ENCODE results near the gene NME5. TPM values are rescaled to one million over a fixed set of nuclear protein-coding genes. Genes with fewer than 3 reads are reported as not detected.

The NME5 gene
- total RNA-seq, 1 donor from 2014 or later: 0.60 TPM

DNA sequence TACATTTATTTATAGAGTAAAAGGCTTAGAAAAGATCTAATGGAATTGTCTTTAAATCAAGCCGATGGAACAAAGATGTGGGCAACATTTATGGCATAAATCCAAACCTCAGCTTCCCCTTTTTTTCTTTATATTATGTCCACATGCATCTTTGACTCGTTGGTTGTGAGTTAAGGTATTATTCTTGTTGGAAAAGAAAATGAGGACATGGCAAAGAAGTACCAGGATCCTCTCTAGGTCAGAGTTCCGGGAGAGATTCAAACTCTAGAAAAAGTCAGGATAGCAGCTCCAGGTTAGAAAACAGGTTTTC lies 508 bp upstream of the NME5 start:
- no peak for DNase-seq (ENCODE audit: low read depth in 2 of 2)

DNA sequence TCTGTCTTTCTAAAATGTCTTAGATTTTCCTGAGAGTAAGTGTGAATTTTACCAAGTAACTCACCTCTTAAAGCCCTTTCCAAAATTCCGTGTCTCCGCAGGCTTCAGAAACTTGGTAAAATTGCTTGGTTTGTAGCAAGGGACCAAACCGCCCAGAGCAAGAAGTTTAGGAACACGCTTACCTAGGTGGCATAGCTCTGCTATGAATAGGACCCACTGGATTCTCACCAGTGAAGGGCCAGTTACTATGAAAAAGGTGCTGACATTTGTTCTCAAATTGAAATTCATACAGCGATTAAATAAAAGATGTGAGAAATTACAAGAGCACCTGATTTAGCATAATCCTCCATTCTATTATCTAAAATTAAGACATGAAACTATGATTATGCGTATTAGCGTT lies 6.7 kb downstream of the NME5 start:
- DNase-seq (ENCODE audit: low read depth in 2 of 2): no peak

DNA sequence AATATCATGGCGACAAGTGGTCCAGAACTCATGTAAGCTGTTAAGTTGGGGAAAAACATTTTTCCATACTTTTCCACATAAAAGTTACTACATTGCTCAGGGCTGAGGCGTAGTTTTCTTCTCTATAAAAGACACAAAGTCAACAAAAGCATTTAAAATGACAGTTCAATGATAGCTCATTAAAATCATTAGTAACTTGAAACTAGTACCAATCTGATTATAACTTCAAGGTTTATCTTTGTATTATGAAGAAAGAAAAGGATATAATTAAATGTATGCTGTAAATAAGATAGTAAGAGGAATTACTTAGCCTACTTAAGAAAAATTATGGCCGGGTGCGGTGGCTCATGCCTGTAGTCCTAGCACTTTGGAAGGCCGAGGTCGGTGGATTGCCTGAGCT lies 9.9 kb downstream of the NME5 start:
- no peak for DNase-seq (ENCODE audit: low read depth in 2 of 2)

DNA sequence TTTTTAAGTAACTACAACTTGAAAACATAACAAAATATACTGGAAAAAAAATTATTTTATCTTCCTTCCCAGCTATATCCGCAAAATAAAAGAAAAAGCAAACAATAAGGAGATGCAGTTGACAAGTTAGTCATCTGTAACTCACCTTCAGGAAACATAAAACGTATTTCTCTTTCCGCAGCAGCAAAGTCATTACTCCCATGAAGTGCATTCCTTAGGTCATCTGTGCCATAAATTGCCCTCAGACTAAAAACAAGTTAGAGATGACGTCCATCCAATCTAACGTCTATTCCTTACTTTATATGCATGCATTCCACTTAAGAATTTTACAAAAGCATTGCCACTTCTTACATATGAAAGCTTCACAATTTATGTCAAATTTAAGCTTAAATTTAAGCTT lies 10.9 kb downstream of the NME5 start:
- DNase-seq (ENCODE audit: low read depth in 2 of 2): peak; percentile 23 to 48

DNA sequence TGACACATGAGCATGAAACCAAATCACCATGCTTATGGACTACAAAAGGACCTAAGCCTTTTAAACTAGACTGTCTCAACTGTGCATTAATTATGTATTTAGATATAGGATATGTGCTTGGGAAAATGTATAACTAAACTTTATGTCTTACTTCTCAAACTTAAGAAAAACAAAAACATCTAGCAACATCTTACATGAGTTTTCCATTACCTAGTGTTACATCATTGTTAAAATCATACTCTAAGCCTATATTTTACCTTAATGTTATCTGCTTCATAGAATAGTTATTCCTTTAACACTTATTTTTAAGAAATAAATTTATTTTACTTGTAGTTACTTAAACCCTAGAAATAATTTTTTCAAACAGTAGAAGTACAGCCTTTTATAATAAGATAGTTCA lies 24.0 kb downstream of the NME5 start:
- no peak for DNase-seq (ENCODE audit: low read depth in 2 of 2)

DNA sequence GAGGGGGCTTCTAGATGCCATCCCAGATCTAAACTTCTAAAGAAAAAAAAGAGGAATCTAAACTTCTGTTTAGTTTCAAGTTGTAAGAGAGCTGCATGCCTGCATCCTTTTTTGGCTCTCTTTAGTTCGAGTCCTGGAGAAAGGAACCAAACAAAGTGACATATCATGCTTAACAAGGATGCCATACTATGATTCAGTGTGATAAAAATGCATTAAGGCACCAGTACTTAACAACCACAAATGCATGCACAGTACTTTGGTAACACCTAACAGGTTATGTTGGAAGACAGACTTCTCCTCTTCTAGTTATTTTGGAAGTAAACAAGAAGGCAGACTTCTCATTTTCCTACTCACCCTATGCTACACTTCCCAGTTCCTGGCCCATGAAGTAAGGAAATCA lies 27.3 kb downstream of the NME5 start:
- DNase-seq (ENCODE audit: low read depth in 2 of 2): no peak

DNA sequence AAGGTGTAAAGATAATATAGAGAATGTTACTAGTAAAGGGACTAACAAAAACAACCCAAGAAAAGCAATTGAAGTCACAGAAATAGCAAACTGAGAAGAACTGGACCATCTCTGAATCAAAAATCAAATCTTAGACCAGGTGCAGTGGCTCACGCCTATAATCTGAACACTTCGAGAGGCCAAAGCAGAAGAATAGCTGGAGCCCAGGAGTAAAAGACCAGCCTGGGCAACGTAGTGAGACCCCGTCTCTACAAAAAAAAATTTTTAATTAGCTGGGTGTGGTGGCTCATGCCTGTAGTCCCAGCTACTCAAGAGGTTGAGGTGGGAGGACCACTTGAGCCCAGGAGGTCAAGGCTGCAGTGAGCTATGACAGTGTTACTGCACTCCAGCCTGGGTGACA lies 28.0 kb downstream of the NME5 start:
- DNase-seq (ENCODE audit: low read depth in 2 of 2): no peak

DNA sequence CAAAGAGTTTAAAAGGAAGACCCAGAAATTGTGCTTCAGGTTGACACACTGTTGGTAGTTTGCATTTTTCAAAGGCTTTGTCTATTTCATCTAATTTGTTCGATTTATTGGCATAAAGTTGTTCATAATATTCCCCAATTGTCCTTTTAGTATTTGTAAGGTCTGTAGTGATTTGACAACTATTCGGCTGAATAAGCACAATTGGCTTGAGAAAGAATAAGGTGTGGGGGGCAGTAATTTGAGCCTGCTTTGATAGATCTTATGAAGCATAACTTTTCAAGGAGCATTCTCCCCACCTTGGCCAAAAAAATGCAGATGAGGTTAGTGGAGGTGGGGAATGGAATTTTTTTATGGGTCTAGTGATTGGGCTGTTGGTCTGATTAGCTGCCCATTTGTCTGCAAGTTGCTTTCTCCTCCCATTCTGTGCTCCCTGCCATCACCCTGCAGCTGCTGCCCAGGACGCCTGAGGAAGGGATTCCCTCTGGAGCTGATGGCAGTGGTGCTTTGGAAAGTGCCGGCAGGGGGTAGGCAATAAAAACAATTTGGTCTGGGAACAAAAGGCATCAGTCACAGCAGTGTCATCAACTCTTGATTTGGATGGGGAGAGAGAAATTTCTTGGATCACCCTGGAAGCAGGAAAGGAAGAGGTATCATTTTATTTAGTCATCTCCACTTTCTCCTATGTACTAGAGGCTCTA lies 28.8 kb downstream of the NME5 start:
- DNase-seq (ENCODE audit: low read depth in 2 of 2): no peak

DNA sequence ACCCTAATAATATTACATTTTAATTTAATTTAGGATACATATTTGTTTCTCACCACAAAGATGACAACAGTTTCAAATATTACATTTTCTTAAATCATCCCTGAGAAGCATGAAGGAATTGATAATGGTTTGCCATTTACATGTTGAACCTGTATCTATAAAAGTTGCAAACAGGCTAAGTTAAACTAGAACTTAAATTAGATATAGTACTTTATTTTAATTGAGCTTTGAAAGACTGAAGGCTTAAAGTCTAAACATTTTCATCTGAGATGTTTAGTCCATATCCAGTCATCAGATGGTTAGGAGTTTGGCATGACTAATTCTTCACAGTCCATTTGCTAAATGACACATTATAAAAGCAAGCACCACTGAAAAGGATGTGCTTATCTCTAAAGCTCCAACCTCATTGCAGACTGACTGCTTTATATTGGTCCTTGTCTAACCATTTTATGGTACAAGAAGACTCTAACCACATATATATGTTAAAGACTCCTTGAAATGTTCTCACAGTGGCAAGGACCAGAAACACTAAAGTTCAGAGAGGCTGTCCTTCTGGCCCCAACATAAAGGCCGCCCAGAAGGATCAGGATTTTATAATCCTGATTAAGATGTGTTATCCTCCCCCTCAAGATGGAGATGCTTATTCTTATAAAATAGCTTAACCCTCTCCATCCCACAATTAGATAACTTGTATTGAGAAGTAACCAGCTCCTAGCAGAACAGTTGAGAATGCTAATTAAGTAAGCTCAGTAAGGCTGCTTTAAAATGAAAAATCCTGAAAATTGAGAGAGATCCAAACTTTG lies 29.6 kb downstream of the NME5 start:
- DNase-seq (ENCODE audit: low read depth in 2 of 2): no peak

DNA sequence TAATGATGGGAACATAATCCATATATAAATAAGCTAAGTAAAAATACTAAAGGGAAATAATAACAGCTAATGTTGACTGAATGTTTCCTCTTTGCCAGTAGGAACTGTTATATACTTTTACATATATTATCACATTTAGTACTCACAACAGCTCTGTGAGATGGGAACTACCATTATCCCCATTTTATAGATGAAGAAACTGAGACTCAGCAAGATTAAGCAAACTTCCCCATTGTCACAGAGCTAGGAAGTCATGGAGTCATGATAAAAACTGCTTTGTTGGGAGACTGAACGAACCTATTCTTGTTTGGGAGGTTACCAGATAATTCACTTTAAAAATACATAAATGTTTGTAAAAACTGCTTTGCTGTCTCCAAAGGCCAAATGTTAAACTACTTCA lies 32.0 kb downstream of the NME5 start:
- no peak for DNase-seq (ENCODE audit: low read depth in 2 of 2)

DNA sequence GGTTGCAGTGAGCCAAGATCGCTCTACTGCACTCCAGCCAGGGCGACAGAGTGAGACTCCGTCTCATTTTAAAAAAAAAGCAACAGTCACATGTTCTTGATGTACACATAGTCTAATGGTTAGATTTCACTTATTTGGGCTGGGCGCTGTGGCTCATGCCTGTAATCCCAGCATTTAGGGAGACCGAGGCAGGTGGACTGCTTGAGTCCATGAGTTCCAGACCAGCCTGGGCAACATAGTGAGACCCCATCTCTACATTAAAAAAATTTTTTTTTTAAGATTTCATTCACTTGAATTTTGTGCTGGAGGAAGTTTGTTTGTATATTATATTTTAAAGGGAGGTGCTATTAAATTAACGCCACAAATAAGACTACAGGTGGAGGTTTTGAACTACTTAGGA lies 33.5 kb downstream of the NME5 start:
- no peak for DNase-seq (ENCODE audit: low read depth in 2 of 2)

DNA sequence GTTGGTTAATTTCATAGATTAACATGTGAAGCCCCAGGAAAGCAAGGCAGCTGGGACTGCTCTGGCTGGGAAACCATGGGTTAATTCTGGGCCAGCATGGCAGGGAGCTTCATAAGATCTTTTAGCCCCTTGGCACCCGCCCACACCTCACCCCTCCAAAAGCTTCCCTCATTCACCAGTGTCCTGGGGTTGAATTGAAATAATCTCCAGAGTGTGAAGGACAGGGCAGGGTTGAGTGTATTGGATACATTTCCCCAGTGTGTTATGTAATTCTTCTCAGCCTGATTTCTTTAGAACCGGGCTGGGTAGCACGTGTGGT lies 36.0 kb downstream of the NME5 start:
- no peak for DNase-seq (ENCODE audit: low read depth in 2 of 2)

DNA sequence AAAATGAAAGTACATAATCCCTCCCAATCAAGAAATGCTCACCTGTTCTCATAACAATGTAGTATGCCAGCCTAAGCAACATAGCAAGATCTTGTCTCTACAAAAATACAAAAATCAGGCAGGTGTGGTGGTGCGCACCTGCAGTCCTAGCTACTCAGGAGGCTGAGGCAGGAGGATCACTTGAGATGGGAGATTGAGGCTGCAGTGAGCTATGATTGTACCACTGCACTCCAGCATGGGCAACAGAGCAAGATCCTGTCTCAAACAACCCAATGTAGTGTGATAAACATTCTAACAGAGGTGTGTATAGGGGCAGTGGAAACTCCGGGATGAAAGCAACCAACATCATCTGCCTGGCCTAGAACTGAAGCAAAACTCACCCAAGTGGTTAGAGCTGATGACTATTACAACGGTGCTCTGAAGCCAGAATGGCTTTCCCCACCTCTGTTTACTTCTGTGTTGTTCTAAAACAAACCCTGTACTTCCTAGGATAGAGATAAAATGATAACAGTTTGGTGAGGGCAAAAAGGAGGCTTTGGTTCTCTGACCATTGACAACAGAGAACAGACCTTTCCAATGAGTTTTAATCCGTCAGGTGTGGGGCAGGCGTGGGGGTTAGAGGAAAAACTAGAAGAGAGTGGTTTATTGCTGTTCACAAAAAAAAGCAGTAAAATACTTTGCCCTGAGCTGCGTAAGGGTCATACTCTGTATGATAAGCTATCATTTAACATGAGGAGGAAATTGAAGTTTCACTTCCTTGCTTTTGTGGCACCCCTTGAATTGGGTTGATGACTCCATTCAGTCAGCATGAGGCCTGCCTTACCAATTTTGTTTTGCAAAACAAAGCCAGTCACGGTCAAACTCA lies 36.5 kb downstream of the NME5 start:
- no peak for DNase-seq (ENCODE audit: low read depth in 2 of 2)

DNA sequence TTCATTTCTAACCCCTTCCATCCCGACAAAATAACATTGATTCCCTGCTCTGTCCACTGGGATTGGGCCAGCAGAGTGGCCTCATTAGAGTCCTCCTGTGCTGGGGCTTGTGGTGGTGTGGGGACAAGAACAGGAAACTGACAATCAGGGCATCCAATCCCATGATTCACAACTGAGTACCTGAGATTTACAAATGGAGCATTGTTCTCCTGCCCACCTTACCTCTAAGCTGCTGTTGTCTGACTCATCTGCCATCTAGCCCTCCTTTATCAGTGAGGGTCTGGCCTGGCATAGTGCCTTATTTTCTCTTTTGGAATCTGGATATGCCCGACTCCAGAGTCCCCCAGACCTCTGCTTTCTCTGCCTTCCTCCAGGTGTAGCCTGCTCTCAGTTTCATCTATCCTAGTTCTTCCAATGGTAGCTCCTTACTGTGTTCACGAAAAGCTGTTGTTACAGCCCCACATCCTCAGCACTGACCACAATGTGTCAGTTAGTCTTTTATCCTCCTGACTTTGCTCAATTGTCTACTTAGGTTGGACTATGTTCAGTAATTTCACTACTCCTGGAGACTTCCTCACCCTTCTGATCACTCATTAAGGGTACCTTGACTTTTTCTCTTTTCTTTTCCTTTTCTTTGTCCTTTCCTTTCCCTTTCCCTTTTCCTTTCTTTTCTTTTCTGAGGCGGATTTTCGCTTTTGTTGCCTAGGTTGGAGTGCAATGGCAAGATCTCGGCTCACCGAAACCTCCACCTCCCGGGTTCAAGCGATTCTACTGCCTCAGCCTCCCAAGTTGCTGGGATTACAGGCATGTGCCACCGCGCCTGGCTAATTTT lies 42.0 kb downstream of the NME5 start:
- DNase-seq (ENCODE audit: low read depth in 2 of 2): no peak

DNA sequence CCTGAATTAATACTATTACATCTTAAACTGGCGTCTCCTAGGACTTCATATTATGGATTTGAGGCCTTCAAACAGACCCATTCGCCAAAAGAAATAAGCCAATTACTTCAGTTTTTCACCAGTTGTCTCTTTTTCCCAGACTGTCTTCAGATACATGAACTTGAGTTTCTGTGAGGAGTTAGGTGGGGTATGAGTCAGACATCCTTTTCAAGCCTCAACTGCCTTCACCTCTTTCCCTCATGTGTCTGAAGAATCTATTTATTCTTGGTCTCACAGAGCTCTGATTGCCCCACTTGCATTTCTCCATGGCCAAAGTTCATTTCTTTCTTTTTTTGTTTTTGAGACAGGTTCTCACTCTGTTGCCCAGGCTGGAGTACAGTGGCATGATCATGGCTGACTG lies 42.9 kb downstream of the NME5 start:
- peak in 1 of 2 donors; percentile 6 for DNase-seq (ENCODE audit: low read depth in 2 of 2)

DNA sequence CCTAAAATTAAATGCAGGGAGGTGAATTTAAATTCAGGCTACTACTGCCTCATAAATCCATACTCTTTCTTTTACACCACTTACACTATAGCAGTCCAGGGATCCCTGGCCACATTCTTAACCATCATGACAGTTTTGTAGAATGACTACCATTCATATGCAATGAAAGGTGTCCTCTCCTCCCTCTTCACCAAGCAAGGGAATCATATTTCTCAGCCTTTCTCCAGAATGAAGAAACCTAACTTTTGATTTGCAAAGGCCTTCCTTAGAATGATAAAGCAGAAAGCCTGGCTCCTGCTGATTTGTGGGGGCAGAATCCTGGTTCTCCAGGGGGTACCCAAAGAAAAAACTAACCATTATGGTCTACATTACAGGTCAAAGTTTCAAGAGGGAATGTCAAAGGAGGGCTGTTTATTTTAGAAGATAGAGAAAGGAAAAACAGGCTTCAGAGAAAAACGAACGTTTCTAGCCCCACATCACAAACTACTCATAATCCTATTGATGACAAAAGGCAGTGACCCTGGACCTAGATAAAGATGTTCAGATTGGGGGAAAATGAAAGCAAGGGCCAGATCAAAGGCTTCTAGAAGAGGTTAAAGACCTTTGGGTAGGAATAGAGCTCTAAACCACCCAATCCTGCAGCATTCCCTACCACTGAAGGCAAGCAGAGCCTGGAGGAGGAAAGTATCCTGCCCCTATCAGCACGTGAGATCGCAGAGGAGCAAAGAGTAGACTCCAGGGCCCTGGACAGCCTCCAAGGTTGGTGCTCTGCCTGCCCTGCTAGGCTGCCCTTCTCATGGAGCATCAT lies 43.9 kb downstream of the NME5 start:
- DNase-seq (ENCODE audit: low read depth in 2 of 2): no peak

DNA sequence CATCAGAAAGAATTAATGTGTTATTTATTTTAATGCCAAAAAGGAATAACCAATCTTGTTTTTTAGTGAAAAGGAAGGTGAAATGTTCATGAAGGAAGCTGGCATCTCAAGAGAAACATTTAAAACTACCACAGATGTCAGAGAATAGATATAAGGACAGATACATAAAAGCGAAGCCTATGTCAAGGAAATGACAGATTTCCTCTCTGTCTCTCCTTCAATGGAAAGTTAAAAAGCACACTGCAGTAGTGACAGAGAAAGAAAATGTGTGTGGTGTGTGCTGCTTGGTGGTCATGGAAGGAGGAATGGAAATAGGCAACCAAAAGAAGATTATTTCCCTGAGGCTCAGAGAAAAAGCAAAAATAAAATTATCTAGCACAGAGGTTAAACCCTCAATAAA lies 46.2 kb downstream of the NME5 start:
- DNase-seq (ENCODE audit: low read depth in 2 of 2): peak in 1 of 2 donors; percentile 37

DNA sequence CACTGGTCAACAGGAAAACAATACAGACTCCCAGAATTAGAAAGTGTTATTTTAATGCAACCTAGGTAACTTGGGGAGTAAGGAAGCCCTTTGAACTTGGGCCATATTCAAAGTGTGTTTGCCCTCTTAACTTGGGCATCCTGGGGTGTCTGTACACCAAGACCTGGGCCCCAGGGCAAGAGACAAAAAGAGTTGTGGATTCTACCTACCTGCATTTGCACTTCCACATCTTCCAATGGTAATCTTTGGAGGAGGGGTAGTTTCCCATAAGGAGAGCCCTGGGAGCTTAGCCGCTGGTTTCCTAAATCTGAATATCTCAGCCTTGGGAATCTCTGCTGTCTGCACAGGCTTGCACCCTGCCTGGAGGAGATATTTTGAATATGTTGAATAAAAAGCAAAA lies 46.9 kb downstream of the NME5 start:
- no peak for DNase-seq (ENCODE audit: low read depth in 2 of 2)

DNA sequence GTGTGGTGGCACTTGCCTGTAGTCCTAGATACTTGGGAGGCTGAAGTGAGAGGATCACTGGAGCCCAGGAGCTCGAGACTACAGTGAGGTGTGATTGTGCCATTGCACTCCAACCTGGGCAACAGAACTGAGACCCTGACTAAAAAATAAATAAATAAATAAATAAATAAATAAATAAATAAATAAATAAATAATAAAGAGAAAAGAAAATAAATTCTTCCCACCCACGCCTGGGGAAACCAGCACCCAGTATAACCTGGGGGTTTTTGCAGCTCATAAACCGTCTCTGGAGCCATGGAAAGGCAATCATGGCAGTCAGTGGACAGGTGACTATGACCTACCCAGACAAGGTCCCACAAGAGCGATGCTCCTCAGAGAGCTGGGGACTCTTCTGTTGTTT lies 47.5 kb downstream of the NME5 start:
- no peak for DNase-seq (ENCODE audit: low read depth in 2 of 2)

DNA sequence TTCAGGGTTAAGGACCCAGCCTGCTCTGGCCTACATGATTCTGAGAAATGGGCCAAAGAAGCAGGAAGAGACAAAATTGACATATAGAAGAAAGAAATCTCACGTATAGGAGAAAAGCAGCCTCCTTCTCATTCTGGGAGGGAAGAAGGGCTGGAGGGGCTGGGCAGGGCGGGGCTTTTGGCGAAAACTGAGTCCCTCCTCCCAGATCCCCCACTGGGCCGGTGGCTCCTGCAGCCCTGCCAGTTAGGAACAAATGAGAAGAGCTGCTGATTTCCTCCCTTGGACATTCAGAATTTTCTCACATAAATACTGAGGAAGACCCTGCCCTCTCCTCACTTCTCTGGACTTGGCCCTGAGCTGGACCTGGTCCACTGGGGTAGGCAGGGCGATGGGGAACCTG lies 55.5 kb downstream of the NME5 start, which contains the start of gene WNT8A:
Gene WNT8A (plus strand): TSS at position 332 of the 400 bp plus-strand sequence. CDS start 95 bp downstream, outside the sequence.
- no peak for DNase-seq (ENCODE audit: low read depth in 2 of 2)

DNA sequence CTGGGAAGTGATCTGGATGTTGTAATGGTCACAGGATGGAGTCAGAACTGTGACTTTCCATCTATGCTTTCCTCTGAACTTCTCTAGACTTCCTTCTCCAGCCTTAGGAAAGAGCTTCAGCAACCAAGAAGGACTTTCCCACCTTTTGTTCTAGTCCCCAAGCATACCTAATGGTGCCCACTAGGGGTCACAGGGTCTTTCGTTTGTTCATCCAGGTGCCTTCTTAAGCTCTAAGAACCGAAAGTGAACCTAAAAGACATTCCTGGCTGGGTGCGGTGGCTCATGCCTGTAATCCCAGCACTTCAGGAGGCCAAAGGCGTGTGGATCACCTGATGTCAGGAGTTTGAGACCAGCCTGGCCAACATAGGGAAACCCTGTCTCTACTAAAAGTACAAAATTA lies 57.2 kb downstream of the NME5 start:
- DNase-seq (ENCODE audit: low read depth in 2 of 2): no peak

All from lung microvascular endothelial cell (primary cell).